ENCODE data around the gene RNF7.

Gene RNF7

GRCh38 chr3:141714671-141715070 is 23.4 kb upstream of the RNF7 start:
- no peak for DNase-seq (ENCODE audit: low read depth in 1 of 2, low spot score in 1 of 2)
- no peak for TF ChIP-seq JUND (IDR thresholded peaks at IDR 0.05; ENCODE audit: low read depth)
- in situ Hi-C loops (cut with HindIII; ENCODE audit: low pct_unique_long_range_greater_than_20kb, low sequenced_read_pairs), result no loop called here

GRCh38 chr3:141722081-141722480 is 16.0 kb upstream of the RNF7 start:
- no peak for DNase-seq (ENCODE audit: low read depth in 1 of 2, low spot score in 1 of 2)
- in situ Hi-C loops (cut with HindIII; ENCODE audit: low pct_unique_long_range_greater_than_20kb, low sequenced_read_pairs), result no loop called here
- TF ChIP-seq JUND (IDR thresholded peaks at IDR 0.05; ENCODE audit: low read depth), result no peak

GRCh38 chr3:141722648-141723047 is 15.4 kb upstream of the RNF7 start:
- DNase-seq (ENCODE audit: low read depth in 1 of 2, low spot score in 1 of 2), result no peak
- no peak for TF ChIP-seq JUND (IDR thresholded peaks at IDR 0.05; ENCODE audit: low read depth)
- in situ Hi-C loops (cut with HindIII; ENCODE audit: low pct_unique_long_range_greater_than_20kb, low sequenced_read_pairs), result no loop called here

GRCh38 chr3:141723255-141723654 is 14.8 kb upstream of the RNF7 start:
- in situ Hi-C loops (cut with HindIII; ENCODE audit: low pct_unique_long_range_greater_than_20kb, low sequenced_read_pairs), result no loop called here
- no peak for DNase-seq (ENCODE audit: low read depth in 1 of 2, low spot score in 1 of 2)
- TF ChIP-seq JUND (IDR thresholded peaks at IDR 0.05; ENCODE audit: low read depth), result no peak

- no peak for DNase-seq (ENCODE audit: low read depth in 1 of 2, low spot score in 1 of 2)
- in situ Hi-C loops (cut with HindIII; ENCODE audit: low pct_unique_long_range_greater_than_20kb, low sequenced_read_pairs), result no loop called here
- TF ChIP-seq JUND (IDR thresholded peaks at IDR 0.05; ENCODE audit: low read depth), result no peak
Observed at GRCh38 chr3:141724186-141724585, 13.9 kb upstream of the RNF7 start.

GRCh38 chr3:141725036-141725435 is 13.1 kb upstream of the RNF7 start:
- DNase-seq (ENCODE audit: low read depth in 1 of 2, low spot score in 1 of 2), result no peak
- no peak for TF ChIP-seq JUND (IDR thresholded peaks at IDR 0.05; ENCODE audit: low read depth)
- in situ Hi-C loops (cut with HindIII; ENCODE audit: low pct_unique_long_range_greater_than_20kb, low sequenced_read_pairs), result no loop called here

GRCh38 chr3:141726483-141726882 is 11.6 kb upstream of the RNF7 start:
- TF ChIP-seq JUND (IDR thresholded peaks at IDR 0.05; ENCODE audit: low read depth), result no peak
- in situ Hi-C loops (cut with HindIII; ENCODE audit: low pct_unique_long_range_greater_than_20kb, low sequenced_read_pairs), result no loop called here
- no peak for DNase-seq (ENCODE audit: low read depth in 1 of 2, low spot score in 1 of 2)

GRCh38 chr3:141728355-141728892 is 9.7 kb upstream of the RNF7 start:
- in situ Hi-C loops (cut with HindIII; ENCODE audit: low pct_unique_long_range_greater_than_20kb, low sequenced_read_pairs), result no loop called here
- no peak for TF ChIP-seq JUND (IDR thresholded peaks at IDR 0.05; ENCODE audit: low read depth)
- no peak for DNase-seq (ENCODE audit: low read depth in 1 of 2, low spot score in 1 of 2)

- no peak for DNase-seq (ENCODE audit: low read depth in 1 of 2, low spot score in 1 of 2)
- TF ChIP-seq JUND (IDR thresholded peaks at IDR 0.05; ENCODE audit: low read depth), result no peak
- in situ Hi-C loops (cut with HindIII; ENCODE audit: low pct_unique_long_range_greater_than_20kb, low sequenced_read_pairs), result no loop called here
Observed at GRCh38 chr3:141729240-141729639, 8.9 kb upstream of the RNF7 start.

- no peak for TF ChIP-seq JUND (IDR thresholded peaks at IDR 0.05; ENCODE audit: low read depth)
- in situ Hi-C loops (cut with HindIII; ENCODE audit: low pct_unique_long_range_greater_than_20kb, low sequenced_read_pairs), result no loop called here
- no peak for DNase-seq (ENCODE audit: low read depth in 1 of 2, low spot score in 1 of 2)
Observed at GRCh38 chr3:141735176-141735575, 2.9 kb upstream of the RNF7 start.

GRCh38 chr3:141735770-141736465 is 2.2 kb upstream of the RNF7 start:
- in situ Hi-C loops (cut with HindIII; ENCODE audit: low pct_unique_long_range_greater_than_20kb, low sequenced_read_pairs), result no loop called here
- no peak for TF ChIP-seq JUND (IDR thresholded peaks at IDR 0.05; ENCODE audit: low read depth)

GRCh38 chr3:141737093-141737492 is 1.0 kb upstream of the RNF7 start:
- no peak for DNase-seq (ENCODE audit: low read depth in 1 of 2, low spot score in 1 of 2)
- no peak for TF ChIP-seq JUND (IDR thresholded peaks at IDR 0.05; ENCODE audit: low read depth)
- in situ Hi-C loops (cut with HindIII; ENCODE audit: low pct_unique_long_range_greater_than_20kb, low sequenced_read_pairs), result no loop called here

More at GRCh38 chr3:141735770-141736465, 2.2 kb upstream of the RNF7 start:
- no peak for DNase-seq (ENCODE audit: low read depth in 1 of 2, low spot score in 1 of 2)

- DNase-seq (ENCODE audit: low read depth in 1 of 2, low spot score in 1 of 2), result no peak
- in situ Hi-C loops (cut with HindIII; ENCODE audit: low pct_unique_long_range_greater_than_20kb, low sequenced_read_pairs), result no loop called here
- TF ChIP-seq JUND (IDR thresholded peaks at IDR 0.05; ENCODE audit: low read depth), result no peak
Observed at GRCh38 chr3:141737678-141738021, 448 bp upstream of the RNF7 start.

GRCh38 chr3:141738891-141739363 is 829 bp downstream of the RNF7 start:
- DNase-seq (ENCODE audit: low read depth in 1 of 2, low spot score in 1 of 2), result peak in 1 of 2 experiments; percentile 37

More at GRCh38 chr3:141738891-141739363, 829 bp downstream of the RNF7 start:
- no peak for TF ChIP-seq JUND (IDR thresholded peaks at IDR 0.05; ENCODE audit: low read depth)
- in situ Hi-C loops (cut with HindIII; ENCODE audit: low pct_unique_long_range_greater_than_20kb, low sequenced_read_pairs), result no loop called here

All from T47D (cell line).